ENCODE data around the gene SLX4. TPM values are rescaled to one million over a fixed set of nuclear protein-coding genes. Genes with fewer than 3 reads are reported as not detected.

Gene SLX4
- total and polyA plus RNA-seq, 9 of the 15 experiments (the other 6 are each of a cell fraction or from before 2014, with no cell fraction given), result 0.29 to 7.9 (median 3.8) TPM

- no peak for TF ChIP-seq ZNF407 (IDR thresholded peaks at IDR 0.05; ENCODE audit: low read depth)
- TF ChIP-seq FOXO4 (CRISPR knock-in tag; IDR thresholded peaks at IDR 0.05), result no peak
- no peak for TF ChIP-seq KAT8 (IDR thresholded peaks at IDR 0.05; ENCODE audit: low read depth)
- peak; percentile 13; the same call in 1 of the 2 replicates for TF ChIP-seq ZBTB7A (IDR thresholded peaks at IDR 0.05; ENCODE audit: borderline replicate concordance, control insufficient read depth, low read depth, low read length)
- TF ChIP-seq GABPA (tag; conservative IDR thresholded peaks at IDR 0.05; ENCODE audit: low read depth), result no peak
- no peak for TF ChIP-seq ZNF384 (IDR thresholded peaks at IDR 0.05; ENCODE audit: low read depth, low read length)
- TF ChIP-seq ZNF134 (CRISPR knock-in tag; conservative IDR thresholded peaks at IDR 0.05), result no peak
- no peak for TF ChIP-seq CTCFL (IDR thresholded peaks at IDR 0.05; ENCODE audit: borderline replicate concordance, insufficient read depth, low read depth, low read length, poor library complexity, severe bottlenecking)
- no peak for TF ChIP-seq CBFA2T3 (IDR thresholded peaks at IDR 0.05)
- TF ChIP-seq, protein P1, sequence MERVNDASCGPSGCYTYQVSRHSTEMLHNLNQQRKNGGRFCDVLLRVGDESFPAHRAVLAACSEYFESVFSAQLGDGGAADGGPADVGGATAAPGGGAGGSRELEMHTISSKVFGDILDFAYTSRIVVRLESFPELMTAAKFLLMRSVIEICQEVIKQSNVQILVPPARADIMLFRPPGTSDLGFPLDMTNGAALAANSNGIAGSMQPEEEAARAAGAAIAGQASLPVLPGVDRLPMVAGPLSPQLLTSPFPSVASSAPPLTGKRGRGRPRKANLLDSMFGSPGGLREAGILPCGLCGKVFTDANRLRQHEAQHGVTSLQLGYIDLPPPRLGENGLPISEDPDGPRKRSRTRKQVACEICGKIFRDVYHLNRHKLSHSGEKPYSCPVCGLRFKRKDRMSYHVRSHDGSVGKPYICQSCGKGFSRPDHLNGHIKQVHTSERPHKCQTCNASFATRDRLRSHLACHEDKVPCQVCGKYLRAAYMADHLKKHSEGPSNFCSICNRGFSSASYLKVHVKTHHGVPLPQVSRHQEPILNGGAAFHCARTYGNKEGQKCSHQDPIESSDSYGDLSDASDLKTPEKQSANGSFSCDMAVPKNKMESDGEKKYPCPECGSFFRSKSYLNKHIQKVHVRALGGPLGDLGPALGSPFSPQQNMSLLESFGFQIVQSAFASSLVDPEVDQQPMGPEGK (CRISPR knock-in tag; IDR thresholded peaks at IDR 0.05; ENCODE audit: borderline replicate concordance), result no peak
- peak; percentile 33; the same call in 1 of the 2 replicates for TF ChIP-seq POLR2G (IDR thresholded peaks at IDR 0.05; ENCODE audit: low read depth, low read length)
- TF ChIP-seq ZKSCAN1 (IDR thresholded peaks at IDR 0.05; ENCODE audit: low read depth, low read length), result no peak
Observed at GRCh38 chr16:3578610-3579551, 32.5 kb downstream of the SLX4 start (continued).
